Midbrain (tissue), 1 donor: ENCODE data around the gene C2orf74.
"Not testable (repeated sequence)": the region's sequence is repeated elsewhere in the genome, so short reads cannot be mapped to it uniquely, and the experiment has no call there.

Source experiments
- DNase-seq: peaks from one replicate; lab custom pipeline; 2025; lab: John Stamatoyannopoulos, UW

C2orf74 gene

GRCh38 chr2:61175036-61175435 is 13.0 kb downstream of the C2orf74 start:
- no peak for DNase-seq

- peak; percentile 90 for DNase-seq
These were observed 15.1 kb downstream of the C2orf74 start for GRCh38 chr2:61176755-61177726.

- peak; percentile 62 for DNase-seq
These were observed 15.9 kb downstream of the C2orf74 start for GRCh38 chr2:61177727-61178549.

- DNase-seq, result no peak
These were observed 16.9 kb downstream of the C2orf74 start for GRCh38 chr2:61178603-61179545.

- peak; percentile 50 for DNase-seq
These were observed 18.0 kb downstream of the C2orf74 start for GRCh38 chr2:61179701-61180639.

- DNase-seq, result no peak
These were observed 18.7 kb downstream of the C2orf74 start for GRCh38 chr2:61180686-61181085.

GRCh38 chr2:61181382-61182058 is 19.5 kb downstream of the C2orf74 start:
- DNase-seq, result no peak

- no peak for DNase-seq
These were observed 20.0 kb downstream of the C2orf74 start for GRCh38 chr2:61182059-61182383.

- DNase-seq, result no peak
These were observed 21.8 kb downstream of the C2orf74 start for GRCh38 chr2:61183795-61184194.

- DNase-seq, result no peak
These were observed 22.3 kb downstream of the C2orf74 start for GRCh38 chr2:61184263-61184662.

- no peak for DNase-seq
These were observed 23.3 kb downstream of the C2orf74 start for GRCh38 chr2:61185231-61185728.

- no peak for DNase-seq
These were observed 25.1 kb downstream of the C2orf74 start for GRCh38 chr2:61187085-61187484.

- no peak for DNase-seq
These were observed 31.9 kb downstream of the C2orf74 start for GRCh38 chr2:61193670-61194561.

GRCh38 chr2:61194646-61195045 is 32.7 kb downstream of the C2orf74 start:
- not testable (repeated sequence) for DNase-seq

- no peak for DNase-seq
These were observed 34.7 kb downstream of the C2orf74 start for GRCh38 chr2:61196671-61197070.

- DNase-seq, result no peak
These were observed 43.1 kb downstream of the C2orf74 start for GRCh38 chr2:61205132-61205531.

- DNase-seq, result no peak
These were observed 48.5 kb downstream of the C2orf74 start for GRCh38 chr2:61210332-61210981.

- DNase-seq, result peak; percentile 51
These were observed 52.2 kb downstream of the C2orf74 start for GRCh38 chr2:61214171-61214570.
